Tibial nerve (tissue), 4 donors: Measurements from ENCODE around the gene JCHAIN. TPM values are rescaled to one million over a fixed set of nuclear protein-coding genes. Genes with fewer than 3 reads are reported as not detected.
"Not testable (repeated sequence)": the region's sequence is repeated elsewhere in the genome, so short reads cannot be mapped to it uniquely, and the experiment has no call there.

Source experiments
- DNase-seq, 2 donors: peaks; one replicate each; pipeline ENCODE4 v3.0.0-alpha.2; 2019; ENCODE audit warnings: low spot score in 2 of 2
- H3K27ac ChIP-seq, 4 donors: fragments of 200-600 bp; sonication (generic) in 3 of 4; one replicate each; pipeline ENCODE4 v1.5.1; 2017 to 2019; ENCODE audit warnings: mild to moderate bottlenecking in 1 of 4
- H3K27me3 ChIP-seq, 2 donors: fragments of 200-600 bp; sonication (generic) in 1 of 2; one replicate each; pipeline versions ENCODE4 v1.5.1 to v1.6.0; 2017 to 2019
- H3K36me3 ChIP-seq, 3 donors: fragments of 200-600 bp; sonication (generic); one replicate each; pipeline ENCODE4 v1.5.1; 2018 to 2019
- H3K4me1 ChIP-seq, 4 donors: fragments of 200-600 bp; sonication (generic) in 3 of 4; one replicate each; pipeline ENCODE4 v1.5.1; 2017 to 2019
- H3K4me3 ChIP-seq, 4 donors: fragments of 200-600 bp; sonication (generic) in 3 of 4; one replicate each; pipeline ENCODE4 v1.5.1; 2017 to 2019; ENCODE audit warnings: mild to moderate bottlenecking in 1 of 4, moderate library complexity in 1 of 4
- H3K9me3 ChIP-seq, 4 donors: fragments of 200-600 bp; sonication (generic) in 3 of 4; one replicate each; pipeline ENCODE4 v1.5.1; 2017 to 2019
- EP300 ChIP-seq, 2 donors: sonication (generic); formaldehyde crosslinking; IDR thresholded peaks; one replicate each; pipeline ENCODE4 v1.6.1; 2017; ENCODE audit warnings: antibody characterized with exemption in 2 of 2, mild to moderate bottlenecking in 1 of 2
- POLR2A ChIP-seq, 2 donors: fragments of 450-650 bp; IDR thresholded peaks; one replicate each; pipeline ENCODE4 v1.6.1; 2017; ENCODE audit warnings: antibody characterized with exemption in 2 of 2, mild to moderate bottlenecking in 2 of 2, moderate library complexity in 2 of 2
- WGBS, 2 donors: methylation state at CpG; one replicate each; pipeline ENCODE4 v1.1.5; 2018; 5-methylcytosine and 5-hydroxymethylcytosine counted together
- total RNA-seq, 4 donors: library from RNA; depleted of rRNA; stranded (reverse); fragments of >200 nt; gene quantifications; one replicate each; pipeline ENCODE4 v1.1.0, GENCODE V29; 2016
- TF ChIP-seq, protein P1 (sequence below), 5 experiments: fragments of 200-600 bp in 3 of 5; fragments of 450-650 bp in 2 of 5; sonication (generic) in 3 of 5; IDR thresholded peaks; one replicate each; pipeline ENCODE4 v1.5.1; 2016 to 2019; ENCODE audit warnings: antibody characterized with exemption in 5 of 5, mild to moderate bottlenecking in 3 of 5, moderate library complexity in 2 of 5

Gene JCHAIN
- total RNA-seq, 4 donors from 2014 or later: 3.1 to 17.4 (median 4.8) TPM

DNA sequence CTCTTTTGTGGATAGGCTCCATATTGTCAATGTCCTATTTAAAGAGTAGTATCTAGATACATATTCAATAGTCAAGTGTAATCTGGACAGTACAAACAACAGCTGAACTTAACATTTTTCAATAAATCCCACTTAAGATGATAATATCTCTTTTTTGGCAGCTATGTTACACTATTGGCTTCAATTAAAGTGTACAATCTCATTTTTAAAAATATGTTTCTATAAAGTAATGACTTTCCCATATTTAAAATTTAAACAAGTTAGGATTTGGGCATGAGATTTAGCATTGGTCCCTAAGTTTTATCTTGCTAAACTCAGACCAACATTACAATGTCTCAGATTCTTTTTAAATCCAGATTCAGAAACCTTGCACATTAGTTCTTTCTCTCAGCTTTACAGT is 7.9 kb upstream of the JCHAIN start:
- Histone ChIP-seq H3K36me3 (no peaks in the 10 kb centered on the region), H3K9me3 (no peaks in the 10 kb centered on the region), H3K27ac (no peak overlapping the region), H3K27me3 (no peaks in the 10 kb centered on the region), H3K4me3 (no peak overlapping the region), H3K4me1 (no peaks in the 10 kb centered on the region)
- no peak for TF ChIP-seq POLR2A (IDR thresholded peaks at IDR 0.05)
- no peak for TF ChIP-seq EP300 (IDR thresholded peaks at IDR 0.05)
- TF ChIP-seq, protein P1, sequence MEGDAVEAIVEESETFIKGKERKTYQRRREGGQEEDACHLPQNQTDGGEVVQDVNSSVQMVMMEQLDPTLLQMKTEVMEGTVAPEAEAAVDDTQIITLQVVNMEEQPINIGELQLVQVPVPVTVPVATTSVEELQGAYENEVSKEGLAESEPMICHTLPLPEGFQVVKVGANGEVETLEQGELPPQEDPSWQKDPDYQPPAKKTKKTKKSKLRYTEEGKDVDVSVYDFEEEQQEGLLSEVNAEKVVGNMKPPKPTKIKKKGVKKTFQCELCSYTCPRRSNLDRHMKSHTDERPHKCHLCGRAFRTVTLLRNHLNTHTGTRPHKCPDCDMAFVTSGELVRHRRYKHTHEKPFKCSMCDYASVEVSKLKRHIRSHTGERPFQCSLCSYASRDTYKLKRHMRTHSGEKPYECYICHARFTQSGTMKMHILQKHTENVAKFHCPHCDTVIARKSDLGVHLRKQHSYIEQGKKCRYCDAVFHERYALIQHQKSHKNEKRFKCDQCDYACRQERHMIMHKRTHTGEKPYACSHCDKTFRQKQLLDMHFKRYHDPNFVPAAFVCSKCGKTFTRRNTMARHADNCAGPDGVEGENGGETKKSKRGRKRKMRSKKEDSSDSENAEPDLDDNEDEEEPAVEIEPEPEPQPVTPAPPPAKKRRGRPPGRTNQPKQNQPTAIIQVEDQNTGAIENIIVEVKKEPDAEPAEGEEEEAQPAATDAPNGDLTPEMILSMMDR (IDR thresholded peaks at IDR 0.05): no peak
- no peak for DNase-seq

DNA sequence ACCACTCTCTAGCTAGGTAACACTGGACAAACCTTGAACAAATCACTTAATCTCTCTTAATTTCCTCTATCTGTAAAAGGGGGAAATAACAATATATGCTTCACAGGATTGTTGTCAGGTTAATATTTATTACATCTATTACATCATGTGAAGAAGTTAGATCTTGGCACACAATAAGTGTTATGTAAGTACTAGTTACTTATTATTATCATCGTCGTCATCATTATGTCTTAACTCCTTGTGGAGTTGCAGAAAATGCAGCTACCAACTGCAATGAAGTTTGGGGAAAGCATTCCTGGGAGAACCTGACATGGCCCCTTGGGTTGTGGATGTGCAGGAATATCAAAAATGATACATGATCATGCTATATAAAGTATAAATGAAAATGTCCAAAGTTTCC is 4.8 kb upstream of the JCHAIN start:
- Histone ChIP-seq H3K9me3 (no peaks in the 10 kb centered on the region), H3K27me3 (no peaks in the 10 kb centered on the region), H3K36me3 (no peaks in the 10 kb centered on the region), H3K4me3 (no peak overlapping the region), H3K27ac (no peak overlapping the region), H3K4me1 (no peaks in the 10 kb centered on the region)
- TF ChIP-seq EP300 (IDR thresholded peaks at IDR 0.05): no peak
- TF ChIP-seq, protein P1 (IDR thresholded peaks at IDR 0.05): no peak
- WGBS, 2 donors: 68 to 76% methylated on average over 2 of the region's 2 CpGs
- DNase-seq: no peak

DNA sequence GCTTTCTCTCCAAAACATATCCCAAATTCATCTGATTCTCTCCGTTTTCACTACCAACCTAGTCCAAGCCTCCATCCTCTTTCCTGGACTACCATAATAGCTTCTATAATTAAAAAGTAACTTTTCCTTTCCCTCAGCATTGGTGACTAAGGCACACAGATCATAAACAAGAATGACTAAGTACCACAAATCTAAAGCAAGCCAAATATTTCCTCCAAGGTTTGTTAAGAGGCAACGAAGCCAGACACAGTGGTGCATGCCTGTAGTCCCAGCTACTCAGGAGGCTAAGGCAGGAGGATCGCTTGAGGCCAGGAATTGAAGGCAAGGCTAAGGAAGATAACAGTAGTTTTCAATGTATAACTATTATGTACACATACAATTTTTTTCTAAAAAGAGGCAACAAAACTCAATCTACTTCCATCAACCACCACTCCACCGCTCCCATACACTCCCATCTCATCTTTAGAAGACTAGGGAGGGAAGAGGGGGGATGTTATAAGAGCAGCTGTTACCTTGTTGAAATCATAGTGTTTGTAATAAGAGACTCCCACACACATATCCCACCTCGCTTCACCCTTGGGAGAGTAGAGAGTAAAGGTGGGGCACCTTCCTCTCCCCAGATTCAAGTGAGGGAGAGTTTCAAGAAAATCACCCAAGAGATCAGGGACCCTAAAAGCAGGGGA is 4.2 kb upstream of the JCHAIN start:
- Histone ChIP-seq H3K27me3 (no peaks in the 10 kb centered on the region), H3K9me3 (no peaks in the 10 kb centered on the region), H3K27ac (no peak overlapping the region), H3K4me1 (no peaks in the 10 kb centered on the region), H3K36me3 (no peaks in the 10 kb centered on the region), H3K4me3 (no peak overlapping the region)
- WGBS, 2 donors: 83 to 88% methylated on average over 5 of the region's 5 CpGs
- TF ChIP-seq, protein P1 (IDR thresholded peaks at IDR 0.05): no peak
- TF ChIP-seq POLR2A (IDR thresholded peaks at IDR 0.05) (no peak), EP300 (IDR thresholded peaks at IDR 0.05) (no peak)
- no peak for DNase-seq

DNA sequence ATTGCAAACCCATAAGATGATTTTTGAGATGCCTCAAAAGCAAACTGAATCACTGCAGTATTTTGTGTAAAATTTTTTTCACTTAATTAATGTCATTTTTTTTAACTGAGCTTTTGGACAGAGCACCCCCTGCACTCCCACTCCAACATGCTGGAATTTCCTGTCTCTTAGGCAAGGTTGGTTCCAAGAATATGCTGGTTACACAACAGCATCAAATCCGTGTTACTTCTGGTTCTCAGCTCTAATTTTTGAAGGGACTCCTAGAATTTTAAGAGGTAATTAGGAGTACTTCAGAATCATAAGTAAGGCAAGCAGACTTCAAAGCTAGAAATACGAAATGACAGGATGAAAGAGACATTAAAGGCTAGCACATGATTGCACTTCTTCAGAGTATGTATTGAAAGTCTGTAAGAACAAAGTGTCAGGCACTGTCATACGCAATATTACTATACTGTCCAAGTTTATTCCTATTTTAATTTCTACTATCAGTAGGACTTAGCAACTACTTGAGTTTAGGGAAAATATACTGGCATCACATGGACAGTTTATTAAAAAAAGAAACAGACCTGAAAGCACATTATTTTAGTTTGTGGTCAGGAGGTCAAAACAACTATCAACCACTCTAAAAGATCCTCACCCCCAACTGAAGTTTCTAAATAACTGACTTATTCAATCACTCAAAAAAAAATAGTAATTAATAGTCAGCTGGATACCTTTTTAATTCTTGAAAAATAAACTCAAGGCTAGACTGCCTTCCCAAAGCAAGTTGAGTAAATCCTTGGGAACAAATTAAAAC is 1.6 kb upstream of the JCHAIN start:
- Histone ChIP-seq H3K27ac (no peak overlapping the region), H3K9me3 (no peaks in the 10 kb centered on the region), H3K4me1 (no peaks in the 10 kb centered on the region), H3K4me3 (no peak overlapping the region), H3K36me3 (no peaks in the 10 kb centered on the region), H3K27me3 (no peaks in the 10 kb centered on the region)
- 56 to 66% methylated on average over 3 of the region's 3 CpGs for WGBS, 2 donors
- DNase-seq: no peak
- TF ChIP-seq POLR2A (IDR thresholded peaks at IDR 0.05) (no peak), EP300 (IDR thresholded peaks at IDR 0.05) (no peak)
- TF ChIP-seq, protein P1 (IDR thresholded peaks at IDR 0.05): no peak

DNA sequence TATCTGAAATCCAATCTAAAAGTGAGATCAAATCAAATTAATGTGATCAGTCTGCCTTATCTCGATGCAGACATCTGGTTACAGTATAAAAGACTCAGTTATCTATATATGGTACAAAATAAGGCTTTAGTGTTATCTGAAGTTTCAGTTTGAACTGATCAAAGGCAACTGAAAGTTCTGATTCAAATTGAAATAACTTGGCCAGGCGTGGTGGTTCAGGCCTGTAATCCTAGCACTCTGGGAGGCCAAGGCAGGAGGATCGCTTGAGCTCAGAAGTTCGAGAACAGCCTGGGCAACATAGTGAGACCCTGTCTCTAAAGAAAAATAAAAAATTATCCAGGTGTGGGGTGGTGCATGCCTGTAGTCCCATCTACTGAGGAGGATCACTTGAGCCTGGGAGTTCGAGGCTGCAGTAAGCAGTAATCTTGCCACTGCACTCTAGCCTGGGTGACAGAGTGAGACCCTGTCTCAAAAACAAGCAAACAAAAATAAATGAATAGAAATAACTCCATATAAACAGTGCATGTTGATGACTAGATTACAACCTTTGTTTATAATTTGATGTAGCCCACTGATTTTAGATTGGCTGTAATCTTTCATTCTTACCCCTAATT is 4.9 kb downstream of the JCHAIN start:
- H3K27me3 ChIP-seq, H3K27ac ChIP-seq, H3K36me3 ChIP-seq, H3K4me1 ChIP-seq, DNase-seq, H3K9me3 ChIP-seq, H3K4me3 ChIP-seq: not testable (repeated sequence)
- 86 to 89% methylated on average over 5 of the region's 5 CpGs for WGBS, 2 donors
